DOHH2 (cell line): Measurements from ENCODE around the gene PRKCH.

Source experiments
- CTCF ChIP-seq: fragments of 200-600 bp; sonication (generic); IDR thresholded peaks from one replicate; pipeline ENCODE4 v1.5.1; 2014; ENCODE audit warnings: antibody characterized with exemption, mild to moderate bottlenecking, low read depth, low read length; ENCODE audit not compliant: poor library complexity, severe bottlenecking
- EZH2phosphoT487 ChIP-seq: fragments of 200-600 bp; sonication (generic); IDR thresholded peaks from 2 replicates; pipeline ENCODE4 v1.6.1; 2017; ENCODE audit warnings: borderline replicate concordance, mild to moderate bottlenecking, antibody characterized with exemption, low read length, moderate library complexity, mixed read lengths

GRCh38 chr14:61322011-61322798 is 826 bp downstream of the PRKCH start:
- TF ChIP-seq CTCF, result no peak
- TF ChIP-seq EZH2phosphoT487, result no peak
